Stimulated activated CD8-positive, alpha-beta memory T cell treated with anti-CD3 and anti-CD28 coated beads, Interleukin-2, amount 100 ng/mL, for 1 hour (primary cell): ENCODE data around the gene UBA52.
A peak's percentile ranks its signal among the peaks of the same experiment; 100 is the strongest.
"Not testable (repeated sequence)": the region's sequence is repeated elsewhere in the genome, so short reads cannot be mapped to it uniquely, and the experiment has no call there.

Source experiments
- DNase-seq, 2 donors: peaks; one replicate each; pipeline ENCODE4 v3.0.0-alpha.2; 2020; ENCODE audit warnings: low read depth in 2 of 2

The UBA52 gene

GRCh38 chr19:18571564-18572344 lies at the start of gene UBA52:
Gene UBA52, plus strand, starts transcription at chr19:18571857. Its CDS starts 1,444 bp downstream, at chr19:18573301.
- DNase-seq, result peak; percentile 99

DNA sequence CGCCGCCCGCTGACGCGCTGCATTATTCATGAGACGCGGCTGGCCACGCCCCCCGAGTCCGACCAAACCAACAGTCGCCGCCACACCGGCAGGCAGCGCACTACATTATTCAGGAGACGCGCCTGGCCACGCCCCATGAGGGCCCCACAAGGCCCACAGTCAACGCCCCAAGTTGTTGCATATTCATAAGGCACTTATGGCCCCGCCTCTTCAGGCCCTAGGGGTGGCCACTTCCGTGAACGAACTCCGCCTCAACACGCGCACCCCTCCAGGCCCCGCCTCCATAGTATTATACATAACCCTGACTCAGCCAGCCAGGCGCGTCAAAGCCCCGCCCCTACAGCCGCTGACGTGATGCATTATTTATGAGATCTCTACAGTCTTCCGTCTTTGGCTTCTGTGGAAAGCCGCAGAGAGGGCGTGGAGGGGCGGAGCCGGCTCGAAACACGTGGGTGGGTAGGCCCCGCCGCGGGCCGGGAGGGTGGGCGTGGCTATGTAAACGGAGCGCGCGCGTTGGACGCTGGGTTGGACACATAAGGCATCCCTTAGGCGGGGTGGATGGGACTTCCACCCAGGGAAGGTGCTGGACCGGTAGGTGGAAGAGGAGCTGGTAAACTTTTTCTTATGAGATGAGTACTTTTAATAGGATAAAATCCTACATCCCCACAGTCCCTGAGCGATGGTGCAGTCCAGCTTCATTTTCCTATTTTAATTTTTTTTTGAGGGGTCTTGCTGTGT lies 49.4 kb upstream of the UBA52 start:
- DNase-seq, result peak; percentile 99 to 100

DNA sequence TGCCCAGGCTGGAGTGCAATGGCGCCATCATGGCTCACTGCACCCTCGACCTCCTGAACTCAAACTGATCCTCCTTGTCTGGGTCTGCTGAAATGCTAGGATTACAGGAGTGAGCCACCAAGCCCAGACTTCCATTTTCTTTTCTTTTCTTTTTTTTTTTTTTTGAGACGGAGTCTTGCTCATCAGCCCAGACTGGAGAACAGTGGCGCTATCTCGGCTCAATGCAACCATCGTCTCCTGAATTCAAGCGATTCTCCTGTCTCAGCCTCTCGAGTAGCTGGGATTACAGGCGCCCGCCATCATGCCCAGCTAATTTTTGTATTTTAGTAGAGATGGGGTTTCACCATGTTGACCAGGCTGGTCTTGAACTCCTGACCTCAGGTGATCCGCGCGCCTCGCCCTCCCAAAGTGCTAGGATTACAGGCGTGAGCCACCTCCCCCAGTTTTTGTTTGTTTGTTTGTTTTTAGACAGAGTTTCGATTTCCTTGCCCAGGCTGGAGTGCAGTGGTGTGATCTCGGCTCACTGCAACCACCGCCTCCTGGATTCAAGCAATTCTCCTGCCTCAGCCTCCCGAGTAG lies 48.7 kb upstream of the UBA52 start:
- not testable (repeated sequence) for DNase-seq

DNA sequence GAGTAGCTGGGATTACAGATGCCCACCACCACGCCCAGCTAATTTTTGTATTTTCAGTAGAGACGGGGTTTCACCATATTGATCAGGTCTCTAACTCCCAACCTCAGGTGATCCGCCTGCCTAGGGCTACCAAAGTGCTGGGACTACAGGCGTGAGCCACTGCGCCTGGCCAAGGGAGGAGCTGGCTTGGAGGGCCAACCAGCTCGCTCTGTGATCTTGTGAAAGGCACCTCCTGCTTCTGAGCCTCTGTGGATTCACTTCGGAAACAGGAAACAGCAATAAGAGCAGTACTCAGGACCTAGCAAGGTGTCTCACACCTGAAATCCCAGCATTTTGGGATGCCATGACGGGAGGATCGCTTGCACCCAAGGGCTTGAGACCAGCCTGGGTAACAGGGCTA lies 47.8 kb upstream of the UBA52 start:
- DNase-seq, result no peak

- no peak for DNase-seq
Measured at GRCh38 chr19:18526316-18526715, 45.3 kb upstream of the UBA52 start.

DNA sequence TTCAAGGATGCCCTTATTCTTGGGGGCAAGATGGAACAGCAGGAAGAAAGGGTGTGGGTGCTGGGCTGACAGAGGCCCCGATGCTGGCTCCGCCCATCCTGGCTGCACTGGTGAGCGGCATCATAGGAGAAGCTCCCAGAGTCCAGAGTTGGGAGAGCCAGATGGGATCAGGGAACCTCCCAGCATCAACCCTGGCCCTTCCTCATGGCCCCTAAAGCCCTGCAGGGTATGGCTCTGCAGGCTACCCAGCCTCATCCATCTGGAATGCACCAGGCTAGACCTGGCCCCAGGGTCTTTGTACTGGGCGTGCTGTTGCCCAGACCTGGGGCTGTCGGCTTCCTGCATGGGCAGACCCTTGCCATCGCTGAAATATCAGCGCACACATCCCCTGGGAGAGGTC lies 41.9 kb upstream of the UBA52 start:
- no peak for DNase-seq

GRCh38 chr19:18531485-18531884 lies 40.2 kb upstream of the UBA52 start:
- no peak for DNase-seq

GRCh38 chr19:18532168-18532890 lies 39.3 kb upstream of the UBA52 start:
- no peak for DNase-seq

DNA sequence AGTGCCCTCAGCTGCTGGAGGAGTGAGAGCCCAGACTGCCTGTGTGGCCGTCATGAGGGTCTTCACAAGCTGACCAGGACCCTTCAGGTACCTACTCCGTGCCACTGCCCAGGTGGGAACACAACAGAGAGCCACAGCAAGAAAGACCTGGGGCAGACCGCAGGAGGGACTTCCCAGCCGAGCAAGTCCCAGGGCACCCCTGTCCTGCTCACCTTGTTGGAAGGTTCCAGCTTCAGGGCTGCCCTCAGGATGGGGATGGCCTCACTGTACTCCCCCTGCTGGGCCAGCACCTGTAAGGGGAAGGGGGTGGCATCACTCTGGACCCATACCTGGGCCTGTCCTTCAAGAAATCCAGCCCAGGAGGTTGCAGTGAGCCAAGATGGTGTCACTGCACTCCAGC lies 38.6 kb upstream of the UBA52 start:
- DNase-seq, result no peak

- no peak for DNase-seq
Measured at GRCh38 chr19:18536475-18536874, 35.2 kb upstream of the UBA52 start.

DNA sequence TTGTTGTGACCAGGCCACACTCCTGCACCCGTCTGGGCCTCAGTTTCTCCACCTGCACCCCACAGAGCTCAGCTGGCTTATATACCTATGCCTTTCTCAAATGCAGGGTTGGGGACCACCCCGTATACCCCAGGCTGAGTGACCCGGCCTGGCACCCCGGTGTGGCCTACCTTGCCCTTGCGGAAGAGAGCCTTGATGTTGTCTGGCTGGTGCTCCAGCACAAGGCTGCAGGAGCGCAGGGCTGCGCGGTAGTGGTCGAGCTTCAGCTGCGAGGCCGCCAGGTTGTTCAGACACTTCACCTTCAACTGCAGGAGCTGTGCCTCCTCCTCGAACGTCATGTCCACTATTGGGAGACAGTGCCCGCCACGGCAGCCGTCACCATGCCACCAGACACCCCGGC lies 34.2 kb upstream of the UBA52 start:
- no peak for DNase-seq

DNA sequence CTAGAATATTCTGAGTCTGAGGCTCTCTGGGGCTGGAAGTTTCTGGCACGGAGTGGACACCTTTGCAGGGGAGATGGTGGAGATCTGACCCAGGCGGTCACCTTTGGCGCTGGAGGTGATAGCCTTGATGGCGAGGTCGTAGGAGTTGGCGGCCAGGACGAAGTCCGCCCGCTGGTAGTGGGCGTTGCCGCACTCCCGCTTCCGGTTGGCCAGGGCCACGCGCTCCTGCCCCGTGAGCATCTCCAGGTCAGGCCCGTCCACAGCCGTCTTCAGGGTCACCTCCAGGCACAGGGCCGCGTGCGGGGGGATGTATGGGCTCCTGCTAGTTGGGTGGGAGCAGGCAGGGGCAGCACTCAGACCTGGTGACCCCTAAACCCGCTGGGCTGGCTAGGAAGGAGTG lies 33.5 kb upstream of the UBA52 start:
- DNase-seq, result no peak

DNA sequence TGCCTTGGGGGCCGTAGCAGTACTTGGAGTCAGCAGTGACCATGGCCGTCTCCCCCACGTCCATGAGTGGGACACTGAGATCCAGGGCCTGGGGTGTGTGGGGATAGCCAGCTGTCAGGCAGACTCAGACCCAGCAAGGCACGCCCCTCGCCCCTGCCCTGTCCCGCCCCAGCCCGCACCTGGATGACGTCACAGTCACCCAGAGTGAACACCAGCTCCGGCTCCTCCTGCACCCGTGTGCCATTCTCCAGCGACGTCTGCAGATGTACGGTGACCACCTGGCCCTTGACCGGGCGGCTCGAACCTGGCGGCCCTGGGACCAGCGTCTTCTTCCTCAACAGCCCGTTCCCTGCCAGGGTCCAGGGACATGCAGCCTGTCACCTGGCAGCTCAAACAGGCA lies 32.3 kb upstream of the UBA52 start:
- no peak for DNase-seq

DNA sequence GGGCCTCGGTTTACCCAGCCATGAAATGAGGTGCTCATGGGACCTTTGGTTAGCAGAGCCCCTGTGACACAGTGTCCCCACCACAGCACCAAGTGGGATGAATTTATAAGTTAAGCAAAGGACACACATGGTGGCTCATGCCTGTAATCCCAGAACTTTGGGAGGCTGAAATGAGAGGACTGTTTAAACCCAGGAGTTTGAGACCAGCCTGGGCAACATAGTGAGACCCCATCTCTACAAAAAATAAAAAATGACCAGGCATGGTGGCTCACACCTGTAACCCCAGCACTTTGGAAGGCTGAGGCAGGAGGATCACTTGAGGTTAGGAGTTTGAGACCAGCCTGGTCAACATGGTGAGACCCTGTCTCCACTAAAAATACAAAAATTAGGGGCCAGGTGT lies 31.5 kb upstream of the UBA52 start:
- not testable (repeated sequence) for DNase-seq

- no peak for DNase-seq
Measured at GRCh38 chr19:18541258-18541991, 30.2 kb upstream of the UBA52 start.

DNA sequence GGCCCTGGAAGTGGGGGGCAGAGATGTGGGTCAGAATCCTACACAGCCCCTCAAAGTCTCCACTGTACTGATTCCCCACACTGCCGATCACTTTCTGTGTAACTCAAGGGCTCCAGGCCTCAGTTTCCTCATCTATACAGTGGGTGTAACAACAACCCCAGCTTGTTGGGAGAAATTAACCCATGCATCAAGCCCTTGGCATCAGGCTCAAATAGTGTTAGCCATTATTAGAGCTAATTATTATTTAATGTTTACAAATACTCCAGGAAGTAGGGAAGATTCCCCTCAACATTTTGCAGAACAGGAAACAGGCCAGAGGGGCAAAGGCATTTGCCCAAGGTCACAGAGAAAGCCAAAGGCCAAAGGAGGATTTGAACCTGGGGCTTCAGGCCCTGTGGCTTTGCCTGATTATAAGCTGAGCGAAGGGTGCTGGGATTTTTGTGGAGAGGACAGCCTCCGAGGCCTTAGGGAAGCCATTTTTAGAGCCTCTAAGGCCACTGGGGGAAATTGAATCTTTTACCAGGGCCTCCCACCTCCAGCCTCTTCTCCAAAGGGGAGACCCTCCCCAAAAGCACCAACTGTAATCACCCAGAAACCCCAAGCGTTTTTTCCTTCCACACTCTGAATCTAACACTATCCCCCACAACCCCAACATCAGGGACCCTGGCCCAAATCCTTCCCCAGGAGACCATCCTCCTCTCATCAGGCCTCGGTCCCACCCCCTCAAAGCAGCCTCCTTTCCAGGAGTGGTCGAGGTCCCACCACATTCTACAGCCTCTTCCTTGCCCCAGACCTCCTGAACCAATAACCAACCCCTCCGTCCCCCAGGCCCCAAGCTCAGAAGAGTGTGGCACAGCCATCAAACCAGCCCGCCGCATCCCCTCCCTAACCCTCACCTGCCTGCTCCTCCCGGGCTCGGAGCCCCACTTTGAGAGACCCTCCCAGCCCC lies 29.4 kb upstream of the UBA52 start:
- DNase-seq, result no peak

DNA sequence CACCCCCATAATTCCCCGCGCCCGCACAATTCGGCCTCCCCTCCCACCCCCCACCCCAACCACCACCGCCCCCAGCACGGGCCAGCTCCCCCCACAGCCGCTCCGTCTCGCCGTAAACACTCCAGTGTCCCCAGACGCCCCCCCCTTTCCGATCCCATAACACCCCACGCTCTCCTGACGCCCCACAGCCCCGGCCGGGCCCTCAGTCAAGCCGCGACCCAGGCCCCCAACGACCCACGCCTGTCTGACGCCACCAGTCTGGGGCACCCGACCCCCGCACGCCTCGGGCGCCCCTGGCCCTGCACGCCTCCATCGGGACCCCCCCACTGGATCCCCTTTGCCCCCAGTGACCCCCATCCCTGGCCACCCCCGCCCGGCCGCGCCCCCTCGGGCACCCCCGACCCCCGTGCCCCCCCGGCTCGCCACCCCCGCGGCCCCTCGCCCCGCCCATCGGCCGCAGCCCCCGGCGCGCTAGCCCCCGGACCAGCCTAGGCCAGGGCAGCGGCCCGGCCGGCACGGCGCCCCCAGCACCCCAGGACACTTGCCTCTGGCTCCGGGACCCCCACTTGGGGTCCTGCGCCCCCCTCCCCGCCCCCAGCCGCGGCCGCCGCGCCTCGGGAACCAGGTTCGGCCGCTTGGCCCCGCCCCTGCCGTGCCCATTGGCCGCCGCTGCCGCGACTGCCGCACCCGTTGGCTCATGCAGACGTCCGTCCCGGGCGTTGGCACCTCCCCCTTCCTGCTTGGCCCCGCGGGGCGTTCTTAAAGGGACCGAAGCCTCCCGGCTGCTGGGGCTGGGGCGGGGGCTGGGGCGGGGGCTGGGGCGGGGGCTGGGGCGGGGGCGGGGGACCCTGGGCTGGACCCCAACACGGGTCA lies 28.5 kb upstream of the UBA52 start, which contains the start of gene FKBP8:
TSS of gene FKBP8 (minus strand) at position 633 of the 873 bp plus-strand sequence. CDS start 1,603 bp downstream, outside the sequence.
- peak; percentile 87 to 91 for DNase-seq

DNA sequence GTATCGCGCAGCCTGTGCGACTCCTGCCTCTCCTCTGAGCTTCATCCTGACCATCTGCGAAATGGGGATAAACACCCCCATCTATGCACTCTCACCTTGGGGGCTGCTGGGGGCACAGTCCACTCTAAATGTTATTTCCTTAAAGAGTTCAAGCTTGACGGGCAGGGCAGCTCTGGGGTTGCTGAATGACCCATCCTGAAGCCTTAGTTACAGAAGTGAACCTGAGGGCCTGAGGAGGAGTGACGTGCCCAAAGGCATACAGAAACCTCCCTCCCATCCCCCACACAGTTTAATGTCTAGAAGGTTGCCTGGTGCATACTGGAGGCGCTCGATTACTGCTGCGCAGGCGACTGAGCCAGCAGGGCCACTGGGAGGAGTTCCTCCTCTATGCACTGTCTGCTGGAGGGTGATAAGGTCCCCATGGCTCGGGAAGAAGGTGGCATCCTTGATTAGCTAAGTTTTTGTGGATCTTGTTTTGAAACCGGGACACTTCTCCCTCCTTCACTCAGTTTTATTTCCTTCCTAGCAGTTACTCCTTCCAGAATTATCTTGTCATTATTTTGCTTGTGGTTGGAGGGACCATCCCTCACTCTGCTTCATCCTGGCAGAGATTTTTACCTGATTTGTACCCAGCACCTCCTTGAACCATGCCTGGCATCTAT lies 27.7 kb upstream of the UBA52 start:
- peak; percentile 31 to 39 for DNase-seq

DNA sequence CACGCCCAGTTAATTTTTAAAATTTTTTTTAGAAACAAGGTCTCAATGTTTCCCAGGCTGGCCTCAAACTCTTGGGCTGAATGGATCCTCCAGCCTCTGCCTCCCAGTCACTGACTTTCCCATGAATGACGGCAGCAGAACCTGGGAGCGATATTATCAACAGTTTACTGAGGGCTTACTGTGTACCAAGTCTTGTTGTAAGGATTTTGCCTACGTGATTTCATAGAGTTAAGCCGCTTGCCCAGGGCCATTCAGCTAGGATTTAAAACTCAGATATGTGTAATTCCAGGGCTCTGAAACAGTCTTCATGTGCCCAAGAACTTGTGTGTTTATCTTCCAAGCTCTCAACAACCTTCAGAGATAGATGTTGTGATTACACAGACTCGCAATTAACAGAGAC lies 20.0 kb upstream of the UBA52 start:
- DNase-seq, result no peak
